AG10803 (cell line): Measurements from ENCODE around the gene TCEA3.

Source experiments
- DNase-seq: peaks from one replicate; pipeline ENCODE4 v3.0.0; 2010; ENCODE audit warnings: low read depth
- H3K4me3 ChIP-seq: 2 replicates; pipeline ENCODE4 v1.5.1; 2011; ENCODE audit warnings: mild to moderate bottlenecking, low read length, control low read depth
- CTCF ChIP-seq: conservative IDR thresholded peaks from 2 replicates; pipeline ENCODE4 v1.5.1; 2011; ENCODE audit warnings: mild to moderate bottlenecking, low read length, control low read depth, inconsistent platforms

The TCEA3 gene

GRCh38 chr1:23354245-23354644, 70.3 kb downstream of the TCEA3 start:
- TF ChIP-seq CTCF = no peak
- H3K4me3 ChIP-seq = no peak overlapping the region
- DNase-seq = no peak

GRCh38 chr1:23352096-23352695, 72.4 kb downstream of the TCEA3 start:
- TF ChIP-seq CTCF = no peak
- no peak for DNase-seq
- no peak overlapping the region for H3K4me3 ChIP-seq

- DNase-seq = no peak
- no peak overlapping the region for H3K4me3 ChIP-seq
These were observed 78.6 kb downstream of the TCEA3 start for GRCh38 chr1:23345920-23346319.

GRCh38 chr1:23344987-23345472, 79.5 kb downstream of the TCEA3 start:
- no peak for DNase-seq
- H3K4me3 ChIP-seq = peak overlapping the region; percentile 73
- TF ChIP-seq CTCF = no peak

More at GRCh38 chr1:23345920-23346319, 78.6 kb downstream of the TCEA3 start:
- no peak for TF ChIP-seq CTCF

- peak; percentile 100 for DNase-seq
- TF ChIP-seq CTCF = no peak
- peak within 1 kb of the TSS; percentile 76 for H3K4me3 ChIP-seq
These were observed 80.2 kb downstream of the TCEA3 start, which contains the start of gene HNRNPR for GRCh38 chr1:23344111-23344986. Gene HNRNPR (minus strand): TSS chr1:23344284. CDS start chr1:23341008, 3,276 bp downstream.

GRCh38 chr1:23343221-23344110, 81.1 kb downstream of the TCEA3 start:
- H3K4me3 ChIP-seq = peak overlapping the region; percentile 76
- DNase-seq = peak; percentile 73
- no peak for TF ChIP-seq CTCF
